Hepatocyte (in vitro differentiated cells): ENCODE measurements around the gene RNF2.

Experiments
- EZH2 ChIP-seq: fragments of 200-600 bp; sonication (generic); IDR thresholded peaks from 2 replicates; pipeline ENCODE4 v1.6.1; 2016; ENCODE audit warnings: antibody characterized with exemption, mild to moderate bottlenecking, borderline replicate concordance
- EZH2phosphoT487 ChIP-seq: fragments of 200-600 bp; sonication (generic); IDR thresholded peaks from one replicate; pipeline ENCODE4 v1.6.1; 2018; ENCODE audit warnings: antibody characterized with exemption, mild to moderate bottlenecking, low read depth, moderate library complexity; ENCODE audit not compliant: unreplicated experiment, severe bottlenecking
- TF ChIP-seq, protein P1 (sequence below): fragments of 200-600 bp; sonication (generic); IDR thresholded peaks from 2 replicates; pipeline ENCODE4 v1.5.1; 2016; ENCODE audit warnings: antibody characterized with exemption, mild to moderate bottlenecking; ENCODE audit not compliant: poor library complexity

DNA sequence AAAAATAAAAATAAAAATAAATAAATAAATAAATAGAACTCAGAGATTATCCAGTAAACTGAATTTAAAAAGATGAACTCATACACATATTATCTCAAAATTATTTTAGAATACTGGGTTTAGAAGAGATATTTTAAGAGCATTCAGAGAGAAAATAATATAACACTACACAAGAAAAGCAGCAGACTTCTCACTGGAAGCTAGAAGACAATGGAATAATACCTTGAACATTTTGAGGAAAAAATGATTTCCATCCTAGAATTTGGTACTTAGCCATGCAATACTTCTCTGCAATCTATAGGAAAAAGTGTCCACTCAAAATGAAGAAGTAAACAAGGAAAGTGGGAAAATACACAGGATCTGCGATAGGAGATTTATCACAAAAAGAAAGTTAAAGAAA is 87.2 kb downstream of the RNF2 start:
- TF ChIP-seq EZH2, result no peak
- TF ChIP-seq, protein P1, sequence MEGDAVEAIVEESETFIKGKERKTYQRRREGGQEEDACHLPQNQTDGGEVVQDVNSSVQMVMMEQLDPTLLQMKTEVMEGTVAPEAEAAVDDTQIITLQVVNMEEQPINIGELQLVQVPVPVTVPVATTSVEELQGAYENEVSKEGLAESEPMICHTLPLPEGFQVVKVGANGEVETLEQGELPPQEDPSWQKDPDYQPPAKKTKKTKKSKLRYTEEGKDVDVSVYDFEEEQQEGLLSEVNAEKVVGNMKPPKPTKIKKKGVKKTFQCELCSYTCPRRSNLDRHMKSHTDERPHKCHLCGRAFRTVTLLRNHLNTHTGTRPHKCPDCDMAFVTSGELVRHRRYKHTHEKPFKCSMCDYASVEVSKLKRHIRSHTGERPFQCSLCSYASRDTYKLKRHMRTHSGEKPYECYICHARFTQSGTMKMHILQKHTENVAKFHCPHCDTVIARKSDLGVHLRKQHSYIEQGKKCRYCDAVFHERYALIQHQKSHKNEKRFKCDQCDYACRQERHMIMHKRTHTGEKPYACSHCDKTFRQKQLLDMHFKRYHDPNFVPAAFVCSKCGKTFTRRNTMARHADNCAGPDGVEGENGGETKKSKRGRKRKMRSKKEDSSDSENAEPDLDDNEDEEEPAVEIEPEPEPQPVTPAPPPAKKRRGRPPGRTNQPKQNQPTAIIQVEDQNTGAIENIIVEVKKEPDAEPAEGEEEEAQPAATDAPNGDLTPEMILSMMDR, result no peak
- no peak for TF ChIP-seq EZH2phosphoT487
